NOMO-1 treated with dmso at 0.1 percent for 144 hours (cell line): ENCODE results near the gene BRIP1.
"Not testable (repeated sequence)": the region's sequence is repeated elsewhere in the genome, so short reads cannot be mapped to it uniquely, and the experiment has no call there.

ENCODE experiments used
- DNase-seq: peaks from one replicate; lab custom pipeline; 2025; ENCODE audit not compliant: unreplicated experiment; lab: John Stamatoyannopoulos, UW

BRIP1 gene

GRCh38 chr17:61862975-61863800, at the start of gene BRIP1:
Gene BRIP1 (minus strand): TSS chr17:61863528. CDS start chr17:61861539, 1,989 bp downstream.
- DNase-seq, result peak; percentile 82

DNA sequence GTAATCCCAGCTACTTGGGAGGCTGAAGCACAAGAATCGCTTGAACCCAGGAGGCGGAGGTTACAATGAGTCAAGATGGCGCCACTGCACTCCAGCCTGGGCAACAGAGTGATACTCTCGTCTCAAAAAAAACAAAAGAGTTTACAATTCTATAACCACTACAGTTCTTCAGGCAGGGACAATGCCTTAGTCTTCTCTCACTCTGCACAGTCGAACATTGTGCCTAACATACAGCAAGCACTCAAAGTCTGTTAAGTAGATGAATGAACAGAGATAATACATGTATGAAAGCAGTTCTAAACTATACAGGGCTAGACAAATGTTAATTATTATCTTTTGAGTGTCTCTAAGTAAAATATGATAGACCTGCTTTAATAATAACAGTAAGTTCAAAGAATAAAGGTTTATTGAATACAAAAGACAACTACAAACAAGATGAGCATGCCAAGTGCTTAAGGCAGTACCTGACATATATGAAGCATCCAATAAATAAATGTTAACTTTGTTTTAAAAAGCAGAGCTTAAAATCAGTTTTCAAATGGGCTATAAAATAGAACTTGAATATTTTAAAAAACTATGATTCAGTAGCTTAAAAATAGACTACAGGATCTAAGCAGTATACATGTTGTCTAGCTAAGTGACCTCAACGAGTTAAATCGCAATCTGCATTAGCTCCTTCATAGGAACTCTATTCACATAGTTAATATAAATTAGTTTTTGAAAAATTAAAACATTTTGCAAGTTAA, 45.1 kb upstream of the BRIP1 start:
- no peak for DNase-seq

DNA sequence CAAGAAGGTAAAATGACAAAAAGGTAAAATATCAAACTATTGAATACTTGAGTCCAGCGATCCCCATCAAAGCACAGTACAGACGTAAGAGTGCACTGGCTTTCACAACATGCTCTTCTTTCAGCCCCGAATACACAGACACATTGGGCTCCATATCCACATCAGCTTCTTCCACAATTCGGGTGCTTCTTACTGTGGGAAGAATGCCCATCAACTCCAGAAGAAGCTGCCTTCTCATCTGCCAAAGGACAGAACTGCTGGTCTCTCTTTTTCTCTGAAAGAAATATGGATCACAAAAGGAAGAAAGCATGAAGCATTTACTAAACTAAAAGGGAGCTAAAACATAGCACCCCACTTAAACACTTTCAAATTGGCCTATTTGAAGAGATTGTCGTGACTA, 44.0 kb upstream of the BRIP1 start:
- no peak for DNase-seq

DNA sequence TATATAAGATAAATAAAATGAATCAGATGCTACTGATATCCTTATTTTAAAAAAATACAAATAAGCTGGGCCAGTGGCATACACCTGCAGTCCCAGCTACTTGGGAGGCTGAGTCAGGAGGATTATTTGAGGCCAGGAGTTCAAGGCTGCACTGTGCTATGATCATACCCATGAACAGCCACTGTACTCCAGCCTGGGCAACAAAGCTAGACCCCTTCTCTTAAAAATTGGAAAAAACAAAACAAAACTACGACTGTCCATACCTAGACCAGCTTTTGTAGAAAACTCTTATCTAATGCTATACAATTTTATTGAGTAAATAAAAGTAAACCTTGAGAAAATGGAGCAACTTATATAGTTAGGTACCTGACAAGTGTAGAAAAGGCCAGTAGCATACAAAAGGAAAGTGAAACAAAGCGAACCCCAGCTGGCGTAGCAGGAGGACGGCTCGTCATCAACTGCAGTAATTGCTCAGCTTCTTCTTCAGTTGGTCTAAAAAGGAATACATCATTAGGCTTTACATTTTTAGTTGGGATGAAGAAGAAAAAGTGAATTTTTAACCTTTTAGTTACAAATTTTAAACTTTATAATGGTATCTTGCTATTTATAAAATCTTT, 40.9 kb upstream of the BRIP1 start:
- no peak for DNase-seq

DNA sequence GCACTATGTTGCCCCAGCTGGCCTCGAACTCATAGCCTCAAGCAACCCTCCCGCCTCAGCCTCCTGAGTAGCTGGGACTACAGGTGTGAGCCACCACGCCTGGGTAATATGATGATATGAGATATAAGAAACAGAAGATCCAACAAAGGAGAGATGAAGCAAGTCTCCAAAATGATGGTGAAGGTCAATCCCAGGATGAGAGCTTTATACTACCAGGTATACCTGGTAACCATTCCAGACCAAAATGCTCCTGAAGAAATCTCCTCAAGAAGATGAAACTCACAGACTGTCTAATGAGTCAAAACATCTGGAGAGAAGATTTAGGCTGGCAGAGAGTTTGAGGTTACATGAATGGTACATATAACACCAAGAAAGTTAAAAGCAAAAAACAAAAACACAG, 39.9 kb upstream of the BRIP1 start:
- DNase-seq, result no peak

DNA sequence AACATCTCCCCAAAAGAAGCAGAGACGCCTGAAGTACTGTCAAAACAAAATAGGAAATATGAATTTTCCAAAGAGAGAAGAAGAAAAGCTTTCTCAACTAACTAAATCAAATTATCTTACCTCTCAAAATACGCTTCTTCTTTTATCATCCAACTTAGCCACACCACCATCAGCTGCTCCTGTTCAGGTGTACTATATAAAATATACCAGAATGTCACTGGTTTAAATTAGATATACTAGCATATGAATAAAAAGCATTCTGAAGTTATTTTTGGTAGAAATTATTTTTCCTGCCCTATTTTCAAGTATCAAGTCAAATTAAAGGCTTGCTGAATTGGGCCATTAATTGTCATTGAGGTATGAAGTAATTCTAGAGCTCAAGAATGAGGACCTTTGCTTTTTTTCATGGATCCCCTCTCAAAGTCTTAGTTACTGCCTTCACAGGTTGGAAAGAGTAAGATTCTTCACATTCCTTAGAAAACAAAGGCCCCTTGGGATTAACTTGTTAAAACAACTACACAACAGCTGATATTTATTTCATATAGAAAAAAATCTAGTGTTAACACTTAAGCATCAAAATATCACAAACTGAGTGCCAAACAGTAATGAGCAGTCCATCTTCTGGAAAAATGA, 34.3 kb upstream of the BRIP1 start:
- DNase-seq, result no peak

GRCh38 chr17:61895391-61895790, 32.1 kb upstream of the BRIP1 start:
- no peak for DNase-seq

- DNase-seq, result not testable (repeated sequence)
Measured at GRCh38 chr17:61894310-61894709, 31.0 kb upstream of the BRIP1 start.

- DNase-seq, result not testable (repeated sequence)
Measured at GRCh38 chr17:61887733-61888132, 24.4 kb upstream of the BRIP1 start.

DNA sequence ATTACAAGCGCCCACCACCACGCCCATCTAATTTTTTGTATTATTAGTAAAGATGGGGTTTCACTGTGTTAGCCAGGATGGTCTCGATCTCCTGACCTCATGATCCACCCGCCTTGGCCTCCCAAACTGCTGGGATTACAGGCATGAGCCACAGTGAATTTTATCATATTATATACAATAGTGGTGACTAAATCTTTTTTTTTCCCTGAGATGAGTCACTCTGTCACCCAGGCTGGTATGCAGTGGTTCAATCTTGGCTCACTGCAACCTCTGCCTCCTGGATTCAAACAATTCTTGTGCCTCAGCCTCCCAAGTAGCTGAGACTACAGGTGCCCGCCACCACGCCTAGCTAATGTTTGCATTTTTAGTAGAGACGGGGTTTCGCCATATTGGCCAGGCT, 22.5 kb upstream of the BRIP1 start:
- not testable (repeated sequence) for DNase-seq

- no peak for DNase-seq
Measured at GRCh38 chr17:61884864-61885263, 21.5 kb upstream of the BRIP1 start.

DNA sequence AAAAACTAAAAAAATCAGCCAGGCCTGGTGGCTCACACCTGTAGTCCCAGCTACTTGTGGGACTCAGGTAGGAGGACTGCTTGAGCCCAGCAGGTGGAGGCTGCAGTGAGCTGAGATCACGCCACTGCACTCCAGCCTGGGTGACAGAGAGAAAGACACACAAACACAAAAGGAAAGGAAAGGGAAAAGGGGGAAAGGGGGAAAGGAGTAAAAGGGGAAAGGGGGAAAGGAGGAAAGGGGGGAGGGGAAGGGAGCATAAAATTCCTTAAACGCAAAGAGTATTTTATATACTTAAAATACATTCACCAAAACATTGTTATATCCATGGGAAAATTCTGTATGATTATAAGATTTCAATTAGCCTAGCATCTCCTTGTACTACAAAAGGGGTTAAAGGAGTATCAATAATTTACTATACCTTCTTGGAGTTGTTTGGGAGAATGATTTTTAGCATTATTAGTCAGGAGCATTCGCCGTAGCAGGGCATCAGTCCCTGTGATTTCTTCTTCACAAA, 17.3 kb upstream of the BRIP1 start:
- no peak for DNase-seq

DNA sequence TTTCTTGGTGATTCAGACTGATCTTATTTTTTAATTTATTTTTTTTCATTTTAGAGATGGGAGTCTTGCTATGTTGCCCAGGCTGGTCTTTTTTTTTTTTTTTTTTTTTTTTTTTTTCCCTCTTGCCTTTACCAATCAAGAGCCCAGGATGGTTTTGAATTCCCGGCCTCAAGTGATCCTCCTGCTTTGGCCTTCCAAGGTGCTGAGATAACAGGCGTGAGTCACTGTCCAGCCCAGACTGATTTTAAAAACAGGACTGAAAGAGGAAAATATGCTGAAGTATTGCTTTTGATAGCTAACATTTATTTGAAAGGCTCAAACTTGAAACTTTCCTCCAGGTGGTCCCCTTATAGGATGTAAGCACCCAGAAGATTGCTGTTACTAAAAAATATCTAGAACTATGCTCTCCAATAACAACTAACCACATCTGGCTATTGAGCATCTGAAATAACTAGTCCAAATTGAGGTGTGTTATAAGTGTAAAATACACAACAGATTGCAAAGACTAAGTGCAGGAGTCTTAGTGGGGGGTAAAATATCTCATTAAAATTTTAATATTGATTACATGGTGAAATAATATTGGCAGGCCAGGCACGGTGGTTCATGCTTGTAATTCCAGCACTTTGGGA, 15.8 kb upstream of the BRIP1 start:
- no peak for DNase-seq

DNA sequence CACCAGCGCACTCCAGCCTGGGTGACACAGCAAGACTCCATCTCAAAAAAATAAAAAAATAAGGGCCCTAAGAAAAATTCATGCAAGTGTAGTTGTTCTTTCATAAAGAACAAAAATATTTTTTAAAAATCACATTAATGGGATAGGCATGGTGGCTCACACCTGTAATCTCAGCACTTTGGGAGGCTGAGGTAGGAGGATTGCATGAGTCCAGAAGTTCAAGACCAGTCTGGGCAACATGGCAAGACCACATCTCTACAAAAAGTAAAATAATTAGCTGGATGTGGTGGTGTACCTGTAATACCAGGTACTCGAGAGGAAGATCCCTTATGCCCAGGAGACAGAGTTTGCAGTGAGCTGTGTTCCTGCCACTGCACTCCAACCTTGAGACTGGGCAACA, 15.2 kb upstream of the BRIP1 start:
- no peak for DNase-seq

GRCh38 chr17:61877837-61878236, 14.5 kb upstream of the BRIP1 start:
- no peak for DNase-seq

- DNase-seq, result no peak
Measured at GRCh38 chr17:61875804-61876203, 12.5 kb upstream of the BRIP1 start.

- DNase-seq, result no peak
Measured at GRCh38 chr17:61875285-61875684, 12.0 kb upstream of the BRIP1 start.

- DNase-seq, result no peak
Measured at GRCh38 chr17:61874075-61874474, 10.7 kb upstream of the BRIP1 start.

DNA sequence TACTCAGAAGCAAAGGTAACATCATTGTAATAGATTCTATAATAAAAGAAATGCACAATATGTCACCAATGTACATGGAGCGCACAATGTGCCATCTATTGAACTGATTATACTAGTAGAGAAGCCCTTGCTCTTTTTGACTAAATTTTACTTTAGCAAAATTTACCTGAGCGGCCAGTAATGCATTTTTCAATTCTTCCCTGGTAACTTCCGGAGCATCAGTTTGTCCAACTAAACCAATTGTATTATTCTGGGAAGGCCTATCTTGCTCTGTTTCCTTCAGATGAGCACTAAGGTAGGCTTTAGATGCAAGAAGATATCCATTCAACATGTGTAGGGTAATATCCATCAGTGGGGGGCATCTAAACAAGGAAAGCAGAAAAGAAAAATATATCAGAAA, 8.8 kb upstream of the BRIP1 start:
- no peak for DNase-seq

- no peak for DNase-seq
Measured at GRCh38 chr17:61869138-61869537, 5.8 kb upstream of the BRIP1 start.

DNA sequence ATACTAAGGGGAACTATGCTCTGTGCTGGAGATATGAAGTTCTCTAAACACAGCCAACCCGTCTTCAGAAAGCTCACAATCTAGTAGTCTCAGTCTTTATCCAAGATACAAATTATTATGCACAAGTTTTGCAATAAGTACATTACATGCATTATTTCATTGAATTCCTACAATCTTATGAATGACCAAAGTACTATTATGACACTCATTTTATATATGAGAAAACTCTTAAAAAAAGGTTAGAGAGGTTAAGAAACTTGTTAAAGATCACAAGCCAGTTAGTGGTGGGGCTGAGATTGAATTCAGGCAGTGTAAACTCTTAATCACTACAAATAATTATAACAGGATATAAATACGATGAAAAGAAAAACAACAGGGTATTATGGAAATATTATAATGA, 4.7 kb upstream of the BRIP1 start:
- DNase-seq, result no peak
